Medulla oblongata (tissue), 1 donor: Measurements from ENCODE around the gene TGIF1.
"Not testable (repeated sequence)": the region's sequence is repeated elsewhere in the genome, so short reads cannot be mapped to it uniquely, and the experiment has no call there.

Experiments
- DNase-seq: peaks from one replicate; pipeline ENCODE4 v3.0.0-alpha.2; 2015; ENCODE audit errors: extremely low spot score

Gene TGIF1

GRCh38 chr18:3450012-3450798, at the start of gene TGIF1:
TSS of gene TGIF1 (plus strand) at chr18:3450172. CDS start at chr18:3450490, 318 bp downstream.
- DNase-seq, result peak; percentile 82

GRCh38 chr18:3400567-3401296, 49.2 kb upstream of the TGIF1 start:
- DNase-seq, result no peak

GRCh38 chr18:3401669-3402620, 48.0 kb upstream of the TGIF1 start:
- DNase-seq, result no peak

GRCh38 chr18:3402982-3403451, 47.0 kb upstream of the TGIF1 start:
- no peak for DNase-seq

GRCh38 chr18:3405713-3406112, 44.3 kb upstream of the TGIF1 start:
- DNase-seq, result no peak

GRCh38 chr18:3408107-3408506, 41.9 kb upstream of the TGIF1 start:
- no peak for DNase-seq

- DNase-seq, result no peak
Measured at GRCh38 chr18:3409811-3410210, 40.2 kb upstream of the TGIF1 start.

GRCh38 chr18:3410273-3410672, 39.7 kb upstream of the TGIF1 start:
- DNase-seq, result no peak

- DNase-seq, result not testable (repeated sequence)
Measured at GRCh38 chr18:3410876-3411275, 39.1 kb upstream of the TGIF1 start.

- DNase-seq, result no peak
Measured at GRCh38 chr18:3411327-3411726, 38.6 kb upstream of the TGIF1 start.

- no peak for DNase-seq
Measured at GRCh38 chr18:3411854-3412268, 38.1 kb upstream of the TGIF1 start.

- DNase-seq, result not testable (repeated sequence)
Measured at GRCh38 chr18:3412528-3412927, 37.4 kb upstream of the TGIF1 start.

- no peak for DNase-seq
Measured at GRCh38 chr18:3415110-3415509, 34.9 kb upstream of the TGIF1 start.

GRCh38 chr18:3418083-3418482, 31.9 kb upstream of the TGIF1 start:
- DNase-seq, result no peak

- no peak for DNase-seq
Measured at GRCh38 chr18:3420919-3421279, 29.1 kb upstream of the TGIF1 start.

- no peak for DNase-seq
Measured at GRCh38 chr18:3422905-3423304, 27.1 kb upstream of the TGIF1 start.

- DNase-seq, result no peak
Measured at GRCh38 chr18:3424280-3424890, 25.6 kb upstream of the TGIF1 start.

GRCh38 chr18:3425030-3425429, 24.9 kb upstream of the TGIF1 start:
- DNase-seq, result no peak

GRCh38 chr18:3425446-3425845, 24.5 kb upstream of the TGIF1 start:
- DNase-seq, result no peak

- no peak for DNase-seq
Measured at GRCh38 chr18:3426074-3426473, 23.9 kb upstream of the TGIF1 start.

GRCh38 chr18:3427944-3428343, 22.0 kb upstream of the TGIF1 start:
- no peak for DNase-seq
